H1 (cell line): ENCODE measurements around the gene CBLC. TPM values are rescaled to one million over a fixed set of nuclear protein-coding genes. Genes with fewer than 3 reads are reported as not detected.

ENCODE experiments used
- CTCF ChIA-PET: fragments of 300-600 bp; sonication (Branson Sonifier 250); formaldehyde crosslinking; loops from one replicate; lab custom pipeline; 2021; ENCODE audit not compliant: partially characterized antibody; lab: Charles Lee
- POLR2A ChIA-PET: fragments of 300-600 bp; sonication (Branson Sonifier 250); formaldehyde crosslinking; loops from one replicate; lab custom pipeline; 2021; ENCODE audit warnings: inconsistent platforms; ENCODE audit not compliant: partially characterized antibody; lab: Charles Lee
- DNase-seq, 2 experiments: peaks; one replicate each; pipeline versions ENCODE4 v3.0.0 to v3.0.0-alpha.2; 2010 to 2022; ENCODE audit warnings: low spot score in 2 of 2, low read depth in 1 of 2, mixed read lengths in 1 of 2
- FAIRE-seq: peaks from 2 replicates; lab custom pipeline; 2011; peaks lifted over from hg19 to GRCh38; lab: Jason Lieb, UNC
- H2AFZ ChIP-seq: 2 replicates; pipeline ENCODE4 v1.8.1; 2012; ENCODE audit warnings: low read length, inconsistent platforms
- H2AK5ac ChIP-seq: 2 replicates; pipeline ENCODE4 v1.6.1; 2013; ENCODE audit warnings: low read depth, low read length
- H2BK120ac ChIP-seq: replicated peaks from 2 replicates; pipeline ENCODE3; 2013; ENCODE audit warnings: low read depth, low read length, inconsistent platforms
- H2BK12ac ChIP-seq: 2 replicates; pipeline ENCODE4 v1.6.1; 2013; ENCODE audit warnings: low read depth, low read length
- H2BK15ac ChIP-seq: 2 replicates; pipeline ENCODE4 v1.6.1; 2013; ENCODE audit warnings: low read length
- H2BK20ac ChIP-seq: 2 replicates; pipeline ENCODE4 v1.6.1; 2013; ENCODE audit warnings: low read length
- H2BK5ac ChIP-seq: 2 replicates; pipeline ENCODE4 v1.6.1; 2013; ENCODE audit warnings: low read depth, low read length
- H3K14ac ChIP-seq: 2 replicates; pipeline ENCODE4 v1.6.1; 2013; ENCODE audit warnings: inconsistent platforms; ENCODE audit not compliant: insufficient read length
- H3K18ac ChIP-seq: 2 replicates; pipeline ENCODE4 v1.6.1; 2013; ENCODE audit warnings: low read length; ENCODE audit errors: extremely low read depth
- H3K23ac ChIP-seq: 2 replicates; pipeline ENCODE4 v1.6.1; 2013; ENCODE audit warnings: inconsistent platforms; ENCODE audit not compliant: insufficient read length
- H3K23me2 ChIP-seq: 2 replicates; pipeline ENCODE4 v1.6.1; 2013; ENCODE audit warnings: low read depth, low read length
- H3K27ac ChIP-seq: 2 replicates; pipeline ENCODE4 v1.6.1; 2011; ENCODE audit warnings: low read depth, low read length, inconsistent platforms
- H3K27me3 ChIP-seq, 4 experiments: replicated peaks in 1 of 4; 1 replicate in 1 of 4; 2 replicates in 3 of 4; pipeline versions ENCODE4 v1.6.1 to v1.8.1; 2011 to 2013; ENCODE audit warnings: low read length in 3 of 4, mild to moderate bottlenecking in 3 of 4, inconsistent platforms in 2 of 4, mixed read lengths in 2 of 4, moderate library complexity in 1 of 4; ENCODE audit not compliant: control insufficient read depth in 3 of 4, insufficient read depth in 3 of 4; ENCODE audit errors: extremely low read depth in 1 of 4
- H3K36me3 ChIP-seq, 4 experiments: 2 replicates each; pipeline versions ENCODE4 v1.6.1 to v1.8.1; 2011 to 2013; ENCODE audit warnings: mild to moderate bottlenecking in 4 of 4, low read length in 3 of 4, moderate library complexity in 2 of 4, control low read depth in 1 of 4, inconsistent platforms in 1 of 4; ENCODE audit not compliant: insufficient read depth in 4 of 4, control insufficient read depth in 2 of 4
- H3K4ac ChIP-seq: replicated peaks from 2 replicates; pipeline ENCODE3; 2013; ENCODE audit warnings: low read length, low read depth, mixed read lengths, inconsistent platforms; ENCODE audit not compliant: insufficient read length
- H3K4me1 ChIP-seq, 4 experiments: replicated peaks in 1 of 4; 1 replicate in 1 of 4; 2 replicates in 3 of 4; pipeline versions ENCODE4 v1.6.1 to v1.8.1; 2011 to 2013; ENCODE audit warnings: low read length in 3 of 4, inconsistent platforms in 2 of 4, mixed read lengths in 1 of 4; ENCODE audit not compliant: insufficient read depth in 4 of 4, control insufficient read depth in 3 of 4
- H3K4me2 ChIP-seq, 2 experiments: 2 replicates each; pipeline versions ENCODE4 v1.6.1 to v1.8.1; 2011 to 2013; ENCODE audit warnings: low read depth in 2 of 2, low read length in 2 of 2, control low read depth in 1 of 2, inconsistent platforms in 1 of 2, mild to moderate bottlenecking in 1 of 2; ENCODE audit not compliant: insufficient read depth in 1 of 2
- H3K4me3 ChIP-seq, 4 experiments: fragments of 200-600, 300-600 bp in 1 of 4; sonication (generic), shearing (Covaris generic), sonication (Bioruptor Twin) in 1 of 4; 2 replicates each; pipeline versions ENCODE4 v1.5.1 to v1.8.1; 2011 to 2016; ENCODE audit warnings: low read length in 4 of 4, low read depth in 3 of 4, control low read depth in 2 of 4, inconsistent platforms in 2 of 4, mild to moderate bottlenecking in 2 of 4, mixed read lengths in 1 of 4, moderate library complexity in 1 of 4; ENCODE audit not compliant: insufficient read depth in 2 of 4; ENCODE audit errors: extremely low read depth in 1 of 4
- H3K56ac ChIP-seq: replicated peaks from 2 replicates; pipeline ENCODE3; 2013; ENCODE audit warnings: low read depth, mild to moderate bottlenecking, mixed read lengths, low read length, inconsistent platforms; ENCODE audit not compliant: insufficient read length
- H3K79me1 ChIP-seq: 2 replicates; pipeline ENCODE4 v1.6.1; 2013; ENCODE audit warnings: low read depth, low read length, control low read depth
- H3K79me2 ChIP-seq, 2 experiments: 2 replicates each; pipeline versions ENCODE4 v1.6.1 to v1.8.1; 2012 to 2013; ENCODE audit warnings: low read length in 2 of 2, mild to moderate bottlenecking in 2 of 2, inconsistent platforms in 1 of 2; ENCODE audit not compliant: insufficient read depth in 2 of 2, control insufficient read depth in 1 of 2
- H3K9ac ChIP-seq, 4 experiments: replicated peaks in 1 of 4; 1 replicate in 1 of 4; 2 replicates in 3 of 4; pipeline versions ENCODE4 v1.6.1 to v1.8.1; 2011 to 2013; ENCODE audit warnings: low read depth in 3 of 4, low read length in 3 of 4, control low read depth in 2 of 4, mild to moderate bottlenecking in 2 of 4, moderate library complexity in 2 of 4, inconsistent platforms in 1 of 4; ENCODE audit errors: extremely low read depth in 1 of 4
- H3K9me3 ChIP-seq, 2 experiments: 2 replicates each; pipeline versions ENCODE4 v1.6.1 to v1.8.1; 2012 to 2013; ENCODE audit warnings: mild to moderate bottlenecking in 2 of 2, moderate library complexity in 2 of 2, control low read depth in 1 of 2, inconsistent platforms in 1 of 2, low read depth in 1 of 2, low read length in 1 of 2, mixed read lengths in 1 of 2; ENCODE audit not compliant: insufficient read depth in 2 of 2
- H4K20me1 ChIP-seq, 2 experiments: replicated peaks in 1 of 2; 2 replicates each; pipeline versions ENCODE3 to v1.8.1; 2011 to 2013; ENCODE audit warnings: inconsistent platforms in 2 of 2, low read length in 2 of 2, mild to moderate bottlenecking in 1 of 2; ENCODE audit not compliant: insufficient read depth in 2 of 2, control insufficient read depth in 1 of 2
- H4K5ac ChIP-seq: 2 replicates; pipeline ENCODE4 v1.6.1; 2013; ENCODE audit warnings: low read length, low read depth, mixed read lengths, inconsistent platforms; ENCODE audit not compliant: insufficient read length
- H4K8ac ChIP-seq: 2 replicates; pipeline ENCODE4 v1.8.0; 2013; ENCODE audit warnings: mild to moderate bottlenecking, moderate library complexity, low read length, inconsistent platforms; ENCODE audit not compliant: insufficient read depth; ENCODE audit errors: extremely low read depth
- H4K91ac ChIP-seq: replicated peaks from 2 replicates; pipeline ENCODE3; 2013; ENCODE audit warnings: low read length, mixed read lengths, inconsistent platforms; ENCODE audit not compliant: insufficient read length
- BACH1 ChIP-seq: IDR thresholded peaks from 2 replicates; pipeline ENCODE4 v1.6.1; 2012; ENCODE audit warnings: low read length, improper control_type of control experiment
- CBX8 ChIP-seq: fragments of 300-800, 300-1000 bp; sonication (generic); IDR thresholded peaks from 2 replicates; pipeline ENCODE4 v1.7.1; 2016; ENCODE audit warnings: low read depth, low read length, borderline replicate concordance
- CREB1 ChIP-seq: IDR thresholded peaks from 2 replicates; pipeline ENCODE4 v1.6.1; 2012; ENCODE audit warnings: inconsistent platforms
- HDAC2 ChIP-seq, 2 experiments: fragments of 300-600 bp in 1 of 2; sonication (generic) in 1 of 2; IDR thresholded peaks; 2 replicates each; pipeline ENCODE4 v1.6.1; 2011 to 2012; ENCODE audit warnings: low read depth in 2 of 2, low read length in 2 of 2, mild to moderate bottlenecking in 2 of 2, moderate library complexity in 2 of 2, borderline replicate concordance in 1 of 2, inconsistent platforms in 1 of 2
- HDAC6 ChIP-seq: IDR thresholded peaks from one replicate; pipeline ENCODE4 v1.7.1; 2012; ENCODE audit warnings: low read depth, mild to moderate bottlenecking, inconsistent platforms, low read length, moderate library complexity
- NRF1 ChIP-seq: IDR thresholded peaks from 2 replicates; pipeline ENCODE4 v1.6.1; 2011; ENCODE audit warnings: mild to moderate bottlenecking, low read depth, low read length, improper control_type of control experiment
- PHF8 ChIP-seq: fragments of 200-600 bp; sonication (generic); conservative IDR thresholded peaks from 2 replicates; pipeline ENCODE4 v1.7.1; 2012; ENCODE audit warnings: low read depth, mild to moderate bottlenecking, inconsistent platforms, low read length, moderate library complexity
- POLR2AphosphoS5 ChIP-seq: IDR thresholded peaks from 2 replicates; pipeline ENCODE4 v1.6.1; 2011; ENCODE audit warnings: low read depth, low read length
- RBBP5 ChIP-seq: IDR thresholded peaks from 2 replicates; pipeline ENCODE4 v1.7.1; 2012; ENCODE audit warnings: low read depth, mild to moderate bottlenecking, inconsistent platforms, low read length, moderate library complexity, borderline replicate concordance
- RNF2 ChIP-seq: fragments of 200-900, 300-1000 bp; sonication (generic); IDR thresholded peaks from 2 replicates; pipeline ENCODE4 v1.7.1; 2016; ENCODE audit warnings: borderline replicate concordance, low read depth, mild to moderate bottlenecking, antibody characterized with exemption, low read length; ENCODE audit not compliant: poor library complexity, severe bottlenecking; ENCODE audit errors: missing control alignments
- RXRA ChIP-seq: IDR thresholded peaks from 2 replicates; pipeline ENCODE4 v1.6.1; 2011; ENCODE audit warnings: low read depth, mild to moderate bottlenecking, low read length, moderate library complexity; ENCODE audit not compliant: insufficient read depth
- SIN3A ChIP-seq, 2 experiments: IDR thresholded peaks in 1 of 2; conservative IDR thresholded peaks in 1 of 2; 2 replicates each; pipeline ENCODE4 v1.6.1; 2011 to 2012; ENCODE audit warnings: low read length in 2 of 2, improper control_type of control experiment in 1 of 2, low read depth in 1 of 2, mild to moderate bottlenecking in 1 of 2
- TAF7 ChIP-seq: optimal IDR thresholded peaks from 2 replicates; pipeline ENCODE3; 2011; ENCODE audit warnings: low read depth, mild to moderate bottlenecking, inconsistent platforms, low read length, moderate library complexity, borderline replicate concordance
- WGBS, 2 experiments: shearing (Covaris generic) in 1 of 2; methylation state at CpG; one replicate each; pipeline versions ENCODE4 v1.1.6 to v1.1.7; 2013 to 2015; ENCODE audit warnings: low lambda C conversion rate in 2 of 2, mixed read lengths in 2 of 2, inconsistent platforms in 1 of 2, low coverage in 1 of 2, missing lambda C conversion rate in 1 of 2; ENCODE audit not compliant: insufficient replicate concordance in 2 of 2, insufficient coverage in 1 of 2, insufficient read length in 1 of 2; ENCODE audit errors: extremely low coverage in 1 of 2, missing lambda C conversion rate in 1 of 2; 5-methylcytosine and 5-hydroxymethylcytosine counted together
- polyA plus RNA-seq, 7 experiments: library from polyadenylated mRNA; depleted of rRNA in 3 of 7; stranded (reverse) in 5 of 7; unstranded in 2 of 7; fragments of >200 nt in 5 of 7; fragments of 200-250 nt in 2 of 7; gene quantifications; 1 replicate in 5 of 7; 2 replicates in 1 of 7; 4 replicates in 1 of 7; pipeline versions ENCODE4 v1.2.1 to v1.2.3, GENCODE V29; 2011 to 2013; ENCODE audit warnings: missing spikeins in 2 of 7, mixed read lengths in 2 of 7
- total RNA-seq: library from RNA; stranded (reverse); fragmentation: NEBNext Ultra II Directional; extraction: Animal tissue kit (Norgen Biotek cat#: 25700); gene quantifications from 2 replicates; pipeline ENCODE4 v1.2.1, GENCODE V29; 2021

CBLC gene
- total and polyA plus RNA-seq, 2 of the 8 experiments (the other 6 are each of a cell fraction or from before 2014, with no cell fraction given) = 17.4 to 35.7 TPM

GRCh38 chr19:44729516-44730033 is 48.1 kb upstream of the CBLC start:
- WGBS, 2 experiments = 94% methylated on average over 8 of the region's 8 CpGs; no CpG with 5 or more reads in 1 of the 2 experiments
- FAIRE-seq = no peak
- Histone ChIP-seq H3K4me2 (no peak overlapping the region), H4K5ac (no peak overlapping the region), H4K8ac (no peak overlapping the region), H3K9me3 (no peaks in the 10 kb centered on the region), H3K14ac (no peak overlapping the region), H2BK12ac (no peak overlapping the region), H3K79me2 (no peaks in the 10 kb centered on the region), H2BK5ac (no peak overlapping the region), H3K23me2 (no peaks in the 10 kb centered on the region), H3K4me3 (no peak overlapping the region), H2BK120ac (no peak overlapping the region), H2BK20ac (no peak overlapping the region), H3K36me3 (no peaks in the 10 kb centered on the region), H3K79me1 (no peaks in the 10 kb centered on the region), H2BK15ac (no peak overlapping the region), H3K4me1 (no peaks in the 10 kb centered on the region), H3K56ac (no peak overlapping the region), H3K4ac (no peak overlapping the region), H2AFZ (no peak overlapping the region), H2AK5ac (no peak overlapping the region), H3K27me3 (no peaks in the 10 kb centered on the region; a peak in 1 of 7 replicates), H3K9ac (no peak overlapping the region), H4K20me1 (no peaks in the 10 kb centered on the region), H4K91ac (no peak overlapping the region), H3K18ac (no peak overlapping the region), H3K27ac (no peak overlapping the region), H3K23ac (no peak overlapping the region)
- ChIA-PET POLR2A (interaction anchor here (0.7 to 2.3 kb wide), 2 partner anchors 22 to 128 kb away, joined by 3 to 4 read pairs; no protein-coding TSS in a partner anchor), CTCF (interaction anchor here (0.7 to 20.6 kb wide), 11 partner anchors 11 to 159 kb away, joined by 3 to 468 read pairs (median 4); partner anchors contain the start of genes BCAM and NECTIN2)
- no peak for DNase-seq
- TF ChIP-seq RXRA = no peak
- no peak for TF ChIP-seq BACH1
- no peak for TF ChIP-seq TAF7
- TF ChIP-seq RBBP5 = no peak
- TF ChIP-seq HDAC2 (IDR thresholded peaks at IDR 0.05; ENCODE audit: borderline replicate concordance in 1 of 2, low read depth in 2 of 2, low read length in 2 of 2) = no peak
- no peak for TF ChIP-seq NRF1
- TF ChIP-seq HDAC6 = no peak
- no peak for TF ChIP-seq CREB1
- no peak for TF ChIP-seq PHF8
- no peak for TF ChIP-seq POLR2AphosphoS5
- TF ChIP-seq CBX8 = no peak
- no peak for TF ChIP-seq RNF2
- TF ChIP-seq SIN3A (conservative IDR thresholded peaks at IDR 0.05 in 1 of 2, IDR thresholded peaks at IDR 0.05 in 1 of 2; ENCODE audit: low read depth in 1 of 2, low read length in 2 of 2) = no peak
